AG09309 (cell line): ENCODE measurements around the gene RILPL1.
A peak's percentile ranks its signal among the peaks of the same experiment; 100 is the strongest.
"Not testable (repeated sequence)": the region's sequence is repeated elsewhere in the genome, so short reads cannot be mapped to it uniquely, and the experiment has no call there.

Source experiments
- DNase-seq: peaks from one replicate; pipeline ENCODE4 v3.0.0-alpha.2; 2010; ENCODE audit warnings: low read depth
- H3K4me3 ChIP-seq: 2 replicates; pipeline ENCODE4 v1.5.1; 2011; ENCODE audit warnings: mild to moderate bottlenecking, low read depth, low read length, moderate library complexity; ENCODE audit not compliant: control insufficient read depth
- CTCF ChIP-seq: IDR thresholded peaks from 2 replicates; pipeline ENCODE4 v1.5.1; 2011; ENCODE audit warnings: mild to moderate bottlenecking, low read depth, low read length, inconsistent platforms; ENCODE audit not compliant: insufficient read depth, control insufficient read depth; ENCODE audit errors: missing control alignments

RILPL1 gene

DNA sequence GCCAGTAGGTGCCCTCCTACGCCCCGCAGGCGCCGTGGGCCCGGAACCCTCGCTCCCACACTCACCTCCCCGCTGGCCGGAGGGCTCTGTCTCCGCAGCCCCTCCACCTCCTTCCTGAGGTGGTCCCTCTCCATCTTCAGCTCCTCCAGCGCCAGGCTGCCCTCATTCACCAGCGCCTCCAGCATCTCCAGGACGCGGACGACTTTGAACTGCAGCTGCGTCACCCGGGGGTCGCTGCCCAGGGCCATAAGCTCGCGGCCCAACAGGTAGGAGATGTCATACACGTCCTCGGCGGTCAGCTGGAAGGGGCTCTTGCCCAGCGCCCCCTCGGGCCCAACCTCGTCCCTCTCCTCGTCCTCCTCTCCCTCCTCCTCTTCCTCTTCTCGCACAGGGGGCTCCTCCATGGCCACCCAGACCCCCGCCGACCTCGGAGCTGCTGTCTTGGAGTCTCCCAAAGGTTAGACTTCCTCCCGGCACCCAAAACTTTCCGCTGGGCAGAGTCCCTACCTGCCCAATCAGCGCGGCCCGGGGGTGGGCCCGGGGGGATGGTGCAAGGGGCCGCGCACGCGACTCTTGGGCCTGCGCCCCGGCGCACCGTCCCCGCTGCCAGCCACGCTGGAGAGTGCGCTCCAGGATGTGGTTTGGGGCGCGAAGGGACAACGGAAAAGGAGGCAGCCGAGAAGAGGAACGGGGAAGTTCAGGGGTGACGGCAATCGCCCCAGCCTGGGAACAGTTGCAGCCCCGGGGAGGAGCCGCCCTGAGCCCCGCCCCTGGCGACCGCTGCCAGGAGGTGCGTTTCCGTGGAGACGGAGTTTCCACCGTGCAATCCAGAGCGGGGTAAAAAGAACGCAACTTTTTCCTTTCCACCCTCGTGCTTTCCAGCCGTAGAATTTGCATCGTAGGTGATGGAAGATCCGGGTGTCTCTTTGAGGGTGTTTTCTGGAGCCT, 97.2 kb downstream of the RILPL1 start, which contains the start of gene RILPL2:
Gene RILPL2, minus strand, starts transcription at position 668 of the 948 bp plus-strand sequence. Its CDS starts 264 bp downstream, at position 404.
- DNase-seq = peak; percentile 38
- peak within 1 kb of the TSS; percentile 87 for H3K4me3 ChIP-seq
- TF ChIP-seq CTCF = no peak

- TF ChIP-seq CTCF = no peak
- no peak for DNase-seq
- H3K4me3 ChIP-seq = peak overlapping the region; percentile 87
Observed at GRCh38 chr12:123435636-123436016, 97.9 kb downstream of the RILPL1 start.

DNA sequence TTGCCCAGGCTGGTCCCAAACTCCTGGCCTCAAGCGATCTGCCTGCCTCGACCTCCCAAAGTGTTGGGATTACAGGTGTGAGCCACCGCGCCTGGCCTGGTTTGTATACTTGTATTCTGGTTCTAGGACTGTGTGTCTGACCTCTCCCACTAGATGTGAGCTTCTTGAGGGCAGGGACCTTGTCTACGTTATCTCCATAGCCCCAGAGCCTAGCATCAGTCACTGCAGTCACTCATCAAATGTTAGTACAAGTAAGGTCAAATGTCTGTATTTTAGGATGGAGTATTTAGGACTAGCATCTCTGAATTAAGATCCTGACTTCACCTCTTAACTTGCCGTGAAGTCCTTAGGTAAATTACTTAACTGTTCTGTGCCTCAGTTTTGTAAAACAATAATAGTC, 99.9 kb downstream of the RILPL1 start:
- DNase-seq = no peak
- no peak overlapping the region for H3K4me3 ChIP-seq
- TF ChIP-seq CTCF = no peak

GRCh38 chr12:123431951-123432817, 101.3 kb downstream of the RILPL1 start:
- not testable (repeated sequence) for H3K4me3 ChIP-seq, DNase-seq

DNA sequence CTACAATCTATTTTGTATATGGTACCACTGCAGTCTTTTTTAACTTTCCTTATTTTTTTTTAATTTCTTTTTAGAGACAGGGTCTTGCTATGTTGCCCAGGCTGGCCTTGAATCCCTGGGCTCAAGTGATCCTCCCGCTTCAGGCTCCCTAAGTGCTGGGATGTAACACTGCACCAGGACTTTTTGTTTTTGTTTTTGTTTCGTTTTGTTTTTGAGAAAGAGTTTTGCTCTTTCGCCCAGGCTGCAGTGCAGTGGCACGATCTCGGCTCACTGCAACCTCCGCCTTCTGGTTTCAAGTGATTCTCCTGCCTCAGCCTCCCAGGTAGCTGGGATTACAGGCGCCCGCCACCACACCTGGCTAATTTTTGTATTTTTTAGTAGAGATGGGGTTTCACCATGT, 104.4 kb downstream of the RILPL1 start:
- DNase-seq, H3K4me3 ChIP-seq: not testable (repeated sequence)

DNA sequence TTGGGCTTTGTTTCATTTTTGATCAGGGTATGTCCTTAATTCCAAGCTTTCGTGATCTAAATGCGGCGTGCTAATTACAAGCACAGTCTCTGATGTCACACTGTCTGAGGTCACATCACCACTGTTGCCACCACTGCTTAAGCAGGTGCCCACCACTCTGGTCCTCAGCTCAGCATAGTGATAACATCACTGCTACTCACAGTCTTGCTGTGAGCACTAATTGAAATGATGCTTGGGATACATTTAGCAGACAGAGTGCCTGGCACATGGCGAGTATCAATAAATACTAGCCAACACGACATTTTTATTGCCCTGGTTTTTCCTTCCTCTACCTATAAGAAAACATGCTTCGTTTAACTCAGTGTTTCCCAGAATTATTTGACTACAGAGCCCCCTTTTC, 104.9 kb downstream of the RILPL1 start:
- H3K4me3 ChIP-seq = no peak overlapping the region
- no peak for TF ChIP-seq CTCF
- DNase-seq = no peak

- no peak for DNase-seq
Observed at GRCh38 chr12:123427036-123427769, 106.3 kb downstream of the RILPL1 start.

More at GRCh38 chr12:123427036-123427769, 106.3 kb downstream of the RILPL1 start:
- H3K4me3 ChIP-seq = no peak overlapping the region
- no peak for TF ChIP-seq CTCF
